ENCODE data around the gene BOK.

Gene BOK

DNA sequence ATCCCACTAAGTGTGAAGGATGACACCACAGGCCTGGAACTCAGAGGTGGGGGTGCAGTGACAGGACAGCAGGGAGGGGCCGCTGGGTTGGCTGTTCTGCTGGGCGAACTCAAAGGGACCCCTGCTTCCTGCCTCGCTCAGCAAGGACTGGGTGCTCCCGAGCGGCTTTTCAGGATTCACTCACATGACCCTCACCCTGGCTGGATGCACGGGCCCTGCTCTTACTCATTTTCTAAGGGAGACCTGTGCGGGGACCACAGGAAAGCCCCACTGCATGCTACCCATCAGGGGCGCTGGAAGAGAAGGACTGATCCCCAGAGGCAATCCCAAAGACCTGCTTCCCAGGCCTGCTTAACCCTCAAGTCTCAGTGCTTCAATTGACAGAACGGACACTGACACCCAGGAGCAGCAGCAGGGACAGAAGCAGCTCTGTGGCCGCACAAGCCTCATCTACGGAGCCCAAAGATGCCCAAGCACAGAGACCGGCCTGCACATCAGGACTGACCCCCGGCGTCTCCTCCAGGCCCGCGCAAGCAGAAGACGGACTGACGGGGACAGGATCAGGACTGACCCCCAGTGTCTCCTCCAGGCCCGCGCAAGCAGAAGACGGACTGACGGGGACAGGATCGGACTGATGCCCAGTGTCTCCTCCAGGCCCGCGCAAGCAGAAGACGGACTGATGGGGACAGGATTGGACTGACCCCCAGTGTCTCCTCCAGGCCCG, 48.8 kb downstream of the BOK start:
- no peak for DNase-seq

DNA sequence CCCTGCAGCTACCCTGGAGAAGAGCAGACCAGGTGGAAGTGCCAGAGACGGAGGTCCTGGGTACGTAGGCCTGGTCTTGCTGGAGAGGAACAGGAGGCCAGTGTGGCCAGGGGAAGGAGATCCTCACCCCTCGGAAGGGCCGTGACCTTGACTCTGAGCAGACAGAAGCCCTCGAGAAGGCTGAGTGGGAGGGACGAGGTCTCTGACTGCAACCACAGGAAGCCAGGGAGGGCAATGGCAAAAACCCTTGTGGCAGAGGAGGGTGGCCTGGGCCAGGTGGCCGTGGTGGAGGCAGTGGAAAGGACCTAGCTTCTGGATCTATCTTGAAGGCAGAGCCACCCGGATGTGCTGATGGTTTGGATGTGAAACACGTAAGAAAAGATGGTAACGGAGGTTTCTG, 50.3 kb downstream of the BOK start:
- DNase-seq: no peak

DNA sequence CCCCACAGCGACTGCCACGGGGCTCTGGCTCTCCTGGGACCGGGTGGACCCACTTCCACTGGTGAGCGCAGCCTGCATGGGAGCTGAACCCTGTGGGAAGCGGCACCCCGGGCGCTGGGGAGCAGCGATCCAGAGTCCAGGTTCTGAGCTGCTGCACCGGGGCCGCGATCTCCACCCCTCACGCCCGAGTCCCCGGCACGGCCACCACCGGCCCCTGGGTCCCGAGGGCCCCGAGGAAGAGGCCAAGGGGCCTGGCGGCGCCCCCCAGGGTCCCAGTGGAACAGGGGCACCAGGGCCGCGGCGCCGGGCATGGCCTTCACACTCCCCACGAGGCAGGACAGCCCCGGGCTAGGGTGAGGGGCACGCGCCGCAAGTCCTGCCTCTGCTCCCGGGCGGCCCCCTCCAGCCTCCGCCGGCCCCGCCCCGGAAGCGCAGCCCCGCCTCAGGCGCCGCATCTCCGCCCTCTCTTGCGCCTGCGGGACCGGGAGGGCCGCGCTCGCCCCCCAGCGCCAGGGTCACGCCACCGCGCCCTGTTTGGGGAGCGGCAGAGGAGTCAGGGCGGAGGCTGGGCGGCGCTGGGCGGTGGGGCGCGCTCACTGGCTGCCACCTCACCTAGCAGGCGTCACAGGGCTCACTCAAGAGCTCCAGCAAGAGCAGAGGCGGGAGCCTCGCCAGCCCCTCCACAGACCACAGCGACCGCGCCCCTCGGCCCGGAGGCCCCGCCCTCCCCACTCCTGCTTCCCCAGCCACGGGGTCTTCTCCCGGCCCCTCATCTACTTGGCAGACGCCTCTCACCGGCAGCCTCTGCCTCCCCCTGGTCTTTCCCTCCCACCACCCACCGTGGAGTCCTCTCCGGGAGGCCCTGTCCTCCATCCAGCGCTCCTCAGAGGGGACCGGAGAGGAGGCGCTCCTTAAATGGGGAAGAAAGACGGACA, 51.6 kb downstream of the BOK start:
- DNase-seq: no peak

DNA sequence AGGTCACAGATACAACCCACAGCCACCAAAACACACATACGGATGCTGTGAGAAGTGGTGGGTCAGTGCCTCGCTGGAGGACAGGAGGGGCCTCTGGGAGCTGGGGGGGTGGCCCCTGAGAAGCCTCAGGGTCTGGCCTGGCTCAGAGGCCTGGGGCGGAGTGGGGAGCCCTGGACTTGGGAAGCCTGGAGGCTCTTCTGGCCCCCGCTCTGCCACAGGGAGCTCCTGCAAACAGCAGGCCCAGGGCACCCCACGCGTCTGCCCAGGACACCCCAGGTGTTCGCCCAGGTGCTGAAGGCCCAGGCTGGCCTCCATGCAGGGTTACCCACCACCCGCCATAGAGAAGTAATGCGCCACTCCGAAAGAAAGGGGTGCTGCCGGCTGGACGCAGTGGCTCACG, 52.5 kb downstream of the BOK start:
- no peak for DNase-seq

DNA sequence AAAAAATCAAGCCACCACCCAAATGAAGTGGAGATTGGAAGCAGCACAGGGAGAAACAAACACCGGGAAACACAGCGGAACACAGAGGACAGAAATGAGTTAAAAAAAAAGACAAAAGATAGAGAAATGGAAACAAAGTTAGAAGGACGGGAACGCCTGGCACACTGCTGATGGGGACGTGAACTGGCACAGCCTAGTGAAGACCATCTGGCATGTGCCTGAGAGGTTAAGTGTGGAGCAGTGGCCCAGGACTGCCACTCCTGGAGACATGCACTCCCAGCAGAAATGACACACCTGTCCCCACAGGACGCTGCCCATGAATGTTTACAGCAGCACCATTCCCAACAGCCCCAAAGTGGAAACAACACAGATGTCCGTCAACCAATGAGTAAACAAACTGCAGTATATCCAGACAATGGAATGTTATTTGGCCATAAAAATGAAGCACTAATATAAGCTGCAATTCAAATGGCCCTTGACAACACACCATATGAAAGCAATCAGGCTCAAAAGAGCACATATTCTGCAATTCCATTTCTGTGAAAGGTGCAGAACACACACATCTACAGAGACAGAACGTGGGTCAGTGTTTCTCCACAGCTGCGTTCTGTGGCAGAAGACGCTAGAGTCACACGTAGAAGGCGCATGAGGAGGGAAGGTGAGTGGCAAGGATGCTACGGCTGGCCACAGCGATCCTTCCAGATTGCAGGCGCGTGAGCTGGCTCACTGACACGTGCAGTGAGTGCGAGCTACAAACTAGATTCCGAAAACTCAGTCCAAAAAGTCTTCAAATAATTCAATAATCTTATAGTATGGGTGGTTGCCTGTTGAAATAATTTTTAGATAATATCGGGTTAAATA, 53.8 kb downstream of the BOK start:
- DNase-seq: no peak

DNA sequence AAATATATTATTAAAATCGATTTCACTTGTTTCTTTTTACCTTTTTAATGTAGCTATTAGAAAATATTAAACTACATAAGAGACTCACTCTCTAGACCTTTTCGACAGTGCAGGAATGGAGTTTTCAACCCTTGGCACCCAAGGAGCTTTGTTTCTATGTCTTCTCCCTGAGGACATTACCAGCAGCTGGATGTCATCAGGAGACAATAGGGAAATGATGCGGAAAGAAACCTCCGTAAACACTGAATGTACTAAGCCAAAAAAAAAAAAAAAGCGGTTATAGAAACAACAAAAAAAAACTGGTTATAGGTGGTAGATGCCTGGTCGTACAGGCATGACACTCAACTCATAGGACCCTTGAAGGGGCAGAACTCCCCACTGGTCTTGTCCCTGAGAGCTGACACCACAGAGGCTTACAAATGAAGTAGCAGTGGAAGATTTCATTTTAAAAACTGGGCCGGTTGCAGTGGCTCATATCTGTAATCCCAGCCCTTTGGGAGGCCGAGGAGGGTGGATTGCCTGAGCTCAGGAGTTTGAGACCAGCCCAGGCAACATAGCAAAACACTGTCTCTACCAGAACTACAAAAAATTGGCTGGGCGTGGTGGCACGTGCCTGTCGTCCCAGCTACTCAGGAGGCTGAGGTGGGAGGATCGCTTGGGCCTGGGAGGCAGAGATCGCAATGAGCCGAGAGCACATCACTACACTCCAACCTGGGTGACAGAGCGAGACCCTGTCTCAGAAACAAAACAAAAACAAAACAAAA, 54.7 kb downstream of the BOK start:
- DNase-seq: no peak

DNA sequence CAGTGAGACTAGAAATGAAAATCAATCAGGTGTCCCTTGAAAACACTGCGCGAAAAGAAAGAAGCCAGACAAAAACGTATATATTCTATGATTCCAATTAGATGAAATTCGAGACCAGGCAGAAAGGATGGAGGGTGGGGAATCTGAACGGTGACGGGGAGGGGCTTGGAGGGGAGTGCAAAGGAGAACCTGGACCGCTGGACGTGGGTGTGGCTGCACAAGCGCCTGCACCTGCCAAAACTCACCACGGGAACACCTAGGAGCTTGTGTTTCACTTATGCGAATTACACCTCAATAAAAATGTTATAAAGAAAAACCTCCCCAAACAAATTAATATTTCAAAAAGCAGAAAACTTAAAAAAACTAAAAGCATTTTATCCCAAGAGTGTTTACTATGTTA, 56.5 kb downstream of the BOK start:
- no peak for DNase-seq

DNA sequence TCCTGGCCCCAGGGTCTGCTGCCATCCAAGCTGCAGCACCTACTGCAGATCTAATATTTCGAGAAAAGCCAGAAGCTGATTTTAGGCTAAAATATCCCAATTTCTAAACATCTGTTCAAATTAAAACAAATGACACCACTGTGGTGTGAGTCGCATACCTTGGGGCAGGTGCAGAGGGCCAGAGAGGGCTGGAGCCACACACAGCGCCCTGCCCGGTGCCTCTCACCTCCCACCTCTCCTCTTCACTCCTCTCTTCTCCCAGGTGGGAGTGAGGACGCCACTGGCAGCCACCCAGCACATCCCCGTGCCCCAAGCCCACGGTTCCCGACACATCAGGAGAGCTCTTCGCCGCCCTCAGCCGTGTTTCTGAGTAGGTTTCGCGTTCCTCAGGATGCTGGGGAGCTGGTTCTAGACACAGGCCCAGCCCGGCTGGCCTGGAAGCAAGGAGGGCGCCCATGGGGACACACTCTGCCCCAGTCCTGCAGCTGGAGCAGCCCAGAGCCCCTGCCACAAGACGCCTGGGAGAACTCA, 57.0 kb downstream of the BOK start:
- DNase-seq: no peak

DNA sequence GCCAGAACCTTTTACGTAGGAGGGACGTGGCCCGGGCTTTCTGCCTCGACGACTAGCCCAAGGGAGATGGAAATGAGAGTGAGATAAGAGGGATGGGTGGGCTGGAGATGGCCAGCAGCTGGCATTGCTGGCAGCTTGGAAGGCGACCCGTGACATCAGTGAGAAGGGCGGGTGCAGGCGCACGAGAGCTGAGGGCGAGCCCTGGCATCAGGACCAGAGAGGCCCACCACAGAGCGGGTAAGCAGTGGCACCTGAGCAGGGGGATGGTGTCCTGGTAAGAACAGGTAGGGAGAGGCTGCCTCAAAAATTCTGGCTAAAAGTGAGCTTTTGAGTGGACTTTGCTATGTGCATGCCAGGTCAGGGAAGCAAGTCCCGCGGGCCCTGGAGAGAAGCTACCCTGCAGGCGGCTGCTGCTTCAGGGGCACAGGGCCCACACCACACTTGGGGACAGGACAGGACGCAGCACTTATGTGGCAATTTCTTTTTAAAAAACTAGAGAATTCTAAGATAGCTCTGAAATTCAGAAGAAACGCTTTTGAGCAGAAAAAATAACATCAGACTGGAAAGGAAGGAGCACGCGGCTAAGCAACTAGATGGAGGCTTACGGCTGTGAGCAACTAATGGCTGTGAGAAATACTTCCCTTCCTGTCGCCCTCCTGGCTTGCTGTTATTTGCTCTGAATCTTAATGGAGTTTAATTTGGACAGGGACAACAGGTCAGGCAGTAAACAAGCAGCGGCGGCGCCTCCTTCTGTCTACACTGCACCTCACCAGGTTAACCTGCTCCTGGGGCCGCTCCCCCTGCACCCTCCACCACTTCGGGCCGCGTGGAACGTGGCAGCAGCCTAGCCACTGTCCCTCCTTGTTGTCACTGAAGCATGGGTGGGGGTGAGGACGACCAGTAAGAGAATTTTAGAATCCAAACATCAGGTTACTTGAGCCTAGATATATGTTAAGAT, 57.9 kb downstream of the BOK start:
- DNase-seq: no peak

DNA sequence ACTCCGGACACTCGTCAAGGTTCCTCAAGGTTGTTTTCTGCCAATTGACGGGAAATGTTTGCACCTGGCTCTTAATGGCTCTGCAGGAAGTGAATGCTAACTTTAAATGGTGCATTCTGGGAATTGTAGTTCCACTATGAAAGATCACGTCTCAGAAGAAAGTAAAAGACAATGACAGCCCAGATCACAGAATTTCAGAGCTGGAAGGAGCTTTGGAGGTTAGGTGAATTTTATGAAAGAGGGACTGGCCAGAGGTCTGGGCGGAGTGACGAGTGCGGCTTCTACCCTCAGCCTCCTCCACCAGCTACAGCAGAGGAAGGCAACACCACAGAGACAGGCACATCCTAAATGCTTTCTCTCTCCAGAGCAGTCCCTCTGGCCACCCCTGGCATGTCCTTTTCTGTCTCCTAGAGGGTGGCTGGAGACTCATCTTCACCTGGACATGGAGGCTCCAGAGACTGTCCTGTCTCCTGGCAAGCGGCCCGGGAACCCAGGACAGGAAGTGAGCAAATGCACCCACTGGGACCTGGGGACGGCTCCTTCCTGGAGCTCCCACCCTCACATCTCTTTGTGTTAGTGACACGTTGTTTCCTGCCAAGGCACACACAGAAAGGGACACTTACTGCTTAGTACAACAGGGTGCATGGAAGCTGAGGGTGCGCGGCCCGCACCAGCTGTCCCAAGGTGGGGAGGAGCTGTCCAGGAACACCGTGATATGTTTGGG, 59.0 kb downstream of the BOK start:
- DNase-seq: no peak

DNA sequence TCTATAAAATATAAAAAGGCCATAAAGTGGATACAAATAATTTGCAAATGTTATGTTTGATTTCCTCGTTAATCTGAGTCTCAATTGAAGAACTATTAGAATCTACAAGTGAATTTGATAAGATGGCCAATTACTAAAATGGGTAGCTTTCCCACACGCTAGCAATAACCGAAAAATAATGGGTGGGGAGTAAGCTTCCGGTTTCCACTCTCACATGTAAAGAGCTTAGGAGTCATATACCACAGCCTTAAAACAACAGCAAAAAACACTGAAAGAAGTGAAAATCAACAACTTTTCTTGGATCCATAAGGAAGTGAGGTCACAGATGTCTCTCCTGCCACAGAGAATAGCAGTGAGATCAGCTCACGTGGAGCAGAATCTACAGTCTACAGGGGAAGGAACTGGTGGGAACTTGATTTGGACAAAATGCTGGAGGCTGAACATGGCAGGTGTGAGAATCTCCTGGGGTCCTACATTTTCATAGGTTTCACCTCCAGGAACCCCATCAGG, 59.8 kb downstream of the BOK start:
- no peak for DNase-seq

DNA sequence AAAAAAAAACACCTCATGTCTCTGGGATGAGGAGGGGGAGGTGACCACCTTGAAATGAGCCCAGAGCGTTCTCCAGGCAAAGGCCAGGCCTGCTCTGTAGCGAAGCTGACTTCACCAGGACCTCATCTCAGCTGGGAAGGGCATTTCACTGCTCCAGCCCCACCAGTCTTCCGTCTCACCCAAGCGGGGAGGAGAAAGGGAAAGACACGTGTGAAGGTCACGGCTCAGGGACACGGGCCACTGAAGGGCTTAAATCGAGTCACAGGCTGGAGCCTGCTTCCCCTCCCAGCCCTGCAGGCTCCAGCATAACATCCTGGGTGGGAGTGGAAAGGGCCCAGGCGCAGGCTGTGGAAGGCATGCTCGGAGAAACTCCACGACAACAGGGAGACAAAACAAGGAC, 60.3 kb downstream of the BOK start:
- DNase-seq: no peak

DNA sequence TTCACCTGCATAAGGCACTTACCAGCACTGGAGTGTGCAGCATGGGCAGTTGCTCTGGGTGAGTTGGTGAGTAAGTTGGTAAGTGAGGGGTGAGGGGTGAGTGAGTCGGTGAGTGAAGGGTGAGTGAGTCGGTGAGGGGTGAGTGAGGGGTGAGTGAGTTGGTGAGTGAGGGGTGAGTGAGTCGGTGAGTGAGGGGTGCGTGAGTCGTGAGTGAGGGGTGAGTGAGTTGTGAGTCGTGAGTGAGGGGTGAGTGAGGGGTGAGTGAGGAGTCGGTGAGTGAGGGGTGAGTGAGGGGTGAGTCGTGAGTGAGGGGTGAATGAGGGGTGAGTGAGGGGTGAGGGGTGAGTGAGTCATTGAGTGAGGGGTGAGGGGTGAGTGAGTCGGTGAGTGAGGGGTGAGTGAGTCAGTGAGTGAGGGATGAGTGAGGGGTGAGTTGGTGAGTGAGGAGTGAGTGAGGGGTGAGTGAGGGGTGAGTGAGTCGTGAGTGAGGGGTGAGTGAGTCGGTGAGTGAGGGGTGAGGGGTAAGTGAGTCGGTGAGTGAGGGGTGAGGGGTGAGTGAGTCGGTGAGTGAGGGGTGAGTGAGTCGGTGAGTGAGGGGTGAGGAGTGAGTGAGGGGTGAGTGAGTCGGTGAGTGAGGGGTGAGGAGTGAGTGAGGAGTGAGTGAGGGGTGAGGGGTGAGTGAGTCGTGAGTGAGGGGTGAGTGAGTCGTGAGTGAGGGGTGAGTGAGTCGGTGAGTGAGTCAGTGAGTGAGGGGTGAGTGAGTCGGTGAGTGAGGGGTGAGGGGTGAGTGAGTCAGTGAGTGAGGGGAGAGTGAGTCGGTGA, 61.3 kb downstream of the BOK start:
- no peak for DNase-seq

DNA sequence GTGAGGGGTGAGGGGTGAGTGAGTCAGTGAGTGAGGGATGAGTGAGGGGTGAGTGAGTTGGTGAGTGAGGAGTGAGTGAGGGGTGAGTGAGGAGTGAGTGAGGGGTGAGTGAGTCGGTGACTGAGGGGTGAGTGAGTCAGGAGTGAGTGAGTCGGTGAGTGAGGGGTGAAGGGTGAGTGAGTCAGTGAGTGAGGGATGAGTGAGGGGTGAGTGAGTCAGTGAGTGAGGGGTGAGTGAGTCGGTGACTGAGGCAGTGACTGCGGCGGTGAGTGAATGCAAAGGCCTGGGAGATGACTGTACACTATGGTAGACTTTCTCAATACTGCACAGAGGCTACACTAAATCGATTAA, 61.8 kb downstream of the BOK start:
- no peak for DNase-seq
